ENCODE results near the gene FXYD6.

- TF ChIP-seq RAD21 (IDR thresholded peaks at IDR 0.05) = no peak
- TF ChIP-seq CTCF (IDR thresholded peaks at IDR 0.05; ENCODE audit: low read depth, low read length, missing input control) = no peak
- TF ChIP-seq GABPA (IDR thresholded peaks at IDR 0.05 in 1 of 2, conservative IDR thresholded peaks at IDR 0.05 in 1 of 2) = no peak
- no peak for TF ChIP-seq MAX (IDR thresholded peaks at IDR 0.05)
- TF ChIP-seq TAF1 (conservative IDR thresholded peaks at IDR 0.05) = no peak
- TF ChIP-seq SP1 (IDR thresholded peaks at IDR 0.05) = no peak
- no peak for TF ChIP-seq ATF3 (IDR thresholded peaks at IDR 0.05)
- no peak for TF ChIP-seq REST (IDR thresholded peaks at IDR 0.05)
- no peak for TF ChIP-seq ZBTB33 (IDR thresholded peaks at IDR 0.05)
- no peak for TF ChIP-seq JUND (IDR thresholded peaks at IDR 0.05)
- TF ChIP-seq YY1 (IDR thresholded peaks at IDR 0.05) = no peak
- TF ChIP-seq FOXA1 (IDR thresholded peaks at IDR 0.05) = no peak
Observed at GRCh38 chr11:117921893-117922292, 45.4 kb upstream of the FXYD6 start.
